Liver (tissue), 9 donors: ENCODE data around the gene DIPK1C. TPM values are rescaled to one million over a fixed set of nuclear protein-coding genes. Genes with fewer than 3 reads are reported as not detected.

Experiments
- DNase-seq: peaks from one replicate; pipeline ENCODE4 v3.0.0-alpha.2; 2017; ENCODE audit warnings: low spot score
- H3K27ac ChIP-seq, 2 donors: one replicate each; pipeline ENCODE4 v1.7.0; 2013; ENCODE audit warnings: inconsistent platforms in 2 of 2, low read length in 2 of 2, control low read depth in 1 of 2, low read depth in 1 of 2, mild to moderate bottlenecking in 1 of 2
- H3K27me3 ChIP-seq, 4 donors: one replicate each; pipeline versions ENCODE4 v1.6.1 to v1.7.0; 2013; ENCODE audit warnings: low read length in 3 of 4, inconsistent platforms in 1 of 4, mild to moderate bottlenecking in 1 of 4, moderate library complexity in 1 of 4; ENCODE audit not compliant: control insufficient read depth in 4 of 4, insufficient read depth in 4 of 4
- H3K36me3 ChIP-seq, 4 donors: one replicate each; pipeline versions ENCODE4 v1.6.1 to v1.7.0; 2013; ENCODE audit warnings: low read length in 3 of 4, mild to moderate bottlenecking in 3 of 4, low read depth in 1 of 4, moderate library complexity in 1 of 4; ENCODE audit not compliant: control insufficient read depth in 4 of 4, insufficient read depth in 3 of 4
- H3K4me1 ChIP-seq, 4 donors: one replicate each; pipeline versions ENCODE4 v1.6.1 to v1.7.0; 2013; ENCODE audit warnings: low read length in 3 of 4, mild to moderate bottlenecking in 3 of 4, moderate library complexity in 1 of 4; ENCODE audit not compliant: control insufficient read depth in 4 of 4, insufficient read depth in 4 of 4
- H3K4me3 ChIP-seq, 3 donors: one replicate each; pipeline versions ENCODE4 v1.6.1 to v1.7.0; 2013; ENCODE audit warnings: low read length in 3 of 3, control low read depth in 1 of 3, low read depth in 1 of 3, mild to moderate bottlenecking in 1 of 3
- H3K9ac ChIP-seq, 2 donors: one replicate each; pipeline ENCODE4 v1.7.0; 2013; ENCODE audit warnings: low read length in 2 of 2, mild to moderate bottlenecking in 2 of 2, moderate library complexity in 2 of 2, control low read depth in 1 of 2, low read depth in 1 of 2
- H3K9me3 ChIP-seq, 4 donors: one replicate each; pipeline versions ENCODE4 v1.6.1 to v1.7.0; 2013; ENCODE audit warnings: low read length in 3 of 4; ENCODE audit not compliant: control insufficient read depth in 4 of 4
- ATF3 ChIP-seq: IDR thresholded peaks from 2 replicates; pipeline ENCODE4 v1.6.1; 2016; ENCODE audit warnings: antibody characterized with exemption
- CTCF ChIP-seq: fragments of 150-350 bp; IDR thresholded peaks from 2 replicates; pipeline ENCODE4 v1.5.1; 2017; ENCODE audit warnings: improper control_type of control experiment, low read depth, low read length; ENCODE audit not compliant: missing input control
- EGR1 ChIP-seq, 2 donors: IDR thresholded peaks; 2 replicates each; pipeline ENCODE4 v1.6.1; 2016 to 2018; ENCODE audit warnings: antibody characterized with exemption in 2 of 2, low read depth in 2 of 2
- FOXA1 ChIP-seq: IDR thresholded peaks from 2 replicates; pipeline ENCODE4 v1.6.1; 2016; ENCODE audit warnings: antibody characterized with exemption
- FOXA2 ChIP-seq: IDR thresholded peaks from 2 replicates; pipeline ENCODE4 v1.6.1; 2016; ENCODE audit warnings: antibody characterized with exemption
- GABPA ChIP-seq, 2 donors: IDR thresholded peaks in 1 of 2; conservative IDR thresholded peaks in 1 of 2; 2 replicates each; pipeline ENCODE4 v1.6.1; 2016; ENCODE audit warnings: antibody characterized with exemption in 2 of 2, mild to moderate bottlenecking in 1 of 2, moderate library complexity in 1 of 2
- HNF4A ChIP-seq, 2 donors: conservative IDR thresholded peaks; 2 replicates each; pipeline ENCODE4 v1.6.1; 2016; ENCODE audit warnings: antibody characterized with exemption in 2 of 2, mild to moderate bottlenecking in 2 of 2
- HNF4G ChIP-seq: IDR thresholded peaks from 2 replicates; pipeline ENCODE4 v1.6.1; 2016; ENCODE audit warnings: antibody characterized with exemption
- JUND ChIP-seq, 2 donors: IDR thresholded peaks; 2 replicates each; pipeline ENCODE4 v1.6.1; 2016; ENCODE audit warnings: antibody characterized with exemption in 2 of 2
- MAX ChIP-seq: IDR thresholded peaks from 2 replicates; pipeline ENCODE4 v1.6.1; 2016; ENCODE audit warnings: antibody characterized with exemption
- NR2F2 ChIP-seq: IDR thresholded peaks from 2 replicates; pipeline ENCODE4 v1.6.1; 2016; ENCODE audit warnings: antibody characterized with exemption
- RAD21 ChIP-seq, 2 donors: IDR thresholded peaks; 2 replicates each; pipeline ENCODE4 v1.6.1; 2016; ENCODE audit warnings: antibody characterized with exemption in 2 of 2, mild to moderate bottlenecking in 2 of 2
- REST ChIP-seq: IDR thresholded peaks from 2 replicates; pipeline ENCODE4 v1.6.1; 2016; ENCODE audit warnings: antibody characterized with exemption, mild to moderate bottlenecking
- RXRA ChIP-seq, 2 donors: IDR thresholded peaks; 2 replicates each; pipeline ENCODE4 v1.6.1; 2017 to 2018; ENCODE audit warnings: antibody characterized with exemption in 2 of 2, mild to moderate bottlenecking in 1 of 2
- SP1 ChIP-seq: IDR thresholded peaks from 2 replicates; pipeline ENCODE4 v1.6.1; 2018; ENCODE audit warnings: antibody characterized with exemption, mild to moderate bottlenecking
- TAF1 ChIP-seq: conservative IDR thresholded peaks from 2 replicates; pipeline ENCODE4 v1.6.1; 2016; ENCODE audit warnings: antibody characterized with exemption, mild to moderate bottlenecking
- YY1 ChIP-seq: IDR thresholded peaks from 2 replicates; pipeline ENCODE4 v1.6.1; 2016; ENCODE audit warnings: antibody characterized with exemption, mild to moderate bottlenecking
- WGBS: extraction: QIAGEN DNeasy Blood & Tissue Kit; methylation state at CpG from one replicate; pipeline ENCODE4 v1.1.7; 2013; 5-methylcytosine and 5-hydroxymethylcytosine counted together
- polyA plus RNA-seq, 2 donors: library from polyadenylated mRNA; stranded (reverse) in 1 of 2; unstranded in 1 of 2; fragments of 200-250 nt in 1 of 2; fragments of >200 nt in 1 of 2; fragmentation: Nextera tagmentation in 1 of 2; extraction: Ambion mirVana in 1 of 2; gene quantifications; one replicate each; pipeline versions ENCODE4 v1.2.1 to v1.2.3, GENCODE V29; 2013 to 2015
- total RNA-seq, 2 donors: library from RNA; depleted of rRNA; stranded (reverse); fragments of >200 nt; gene quantifications; one replicate each; pipeline ENCODE4 v1.2.3, GENCODE V29; 2014
- donor health status: healthy.
- donor health status: healthy.
- donor health status: healthy.
- donor health status: healthy.
- donor health status: healthy.

DIPK1C gene
- total and polyA plus RNA-seq, 4 donors = 0.06 to 0.19 (median 0.08) TPM; not detected in 1

- peak overlapping the region; percentile 96 to 97 for H3K27ac ChIP-seq
- no peaks in the 10 kb centered on the region for H3K27me3 ChIP-seq
- no peak for TF ChIP-seq NR2F2
- peak; percentile 14 for TF ChIP-seq CTCF
- TF ChIP-seq TAF1 = peak; percentile 34
- peak; percentile 21 for TF ChIP-seq REST
- 2% methylated on average over 48 of the region's 48 CpGs for WGBS
- no peaks in the 10 kb centered on the region for H3K9me3 ChIP-seq
- H3K4me1 ChIP-seq = peaks cover 5 to 43% (median 32%) of the 10 kb centered on the region in 4 donors
- H3K36me3 ChIP-seq = peaks cover 0 to 3% (median 0%) of the 10 kb centered on the region in 4 donors
- peak; percentile 49 for DNase-seq
- peak overlapping the region; percentile 82 to 86 (median 85) for H3K4me3 ChIP-seq
- H3K9ac ChIP-seq = peak overlapping the region; percentile 79 to 95
Observed at GRCh38 chr18:74496508-74497323, 39.6 kb upstream of the DIPK1C start.

- H3K4me3 ChIP-seq = peak within 1 kb of the TSS; percentile 82 to 94 (median 85)
- no peaks in the 10 kb centered on the region for H3K36me3 ChIP-seq
- H3K9me3 ChIP-seq = no peaks in the 10 kb centered on the region
- H3K27me3 ChIP-seq = no peaks in the 10 kb centered on the region
- peaks cover 5 to 36% (median 26%) of the 10 kb centered on the region in 4 donors for H3K4me1 ChIP-seq
- 1% methylated on average over 71 of the region's 71 CpGs for WGBS
- DNase-seq = peak; percentile 99
- peak within 1 kb of the TSS; percentile 96 to 97 for H3K27ac ChIP-seq
- H3K9ac ChIP-seq = peak within 1 kb of the TSS; percentile 79 to 98
- TF ChIP-seq YY1 = peak; percentile 55
- TF ChIP-seq MAX = peak; percentile 95
- peak; percentile 87 for TF ChIP-seq JUND (IDR thresholded peaks at IDR 0.05)
- no peak for TF ChIP-seq NR2F2
- peak; percentile 21 to 22 for TF ChIP-seq RAD21 (IDR thresholded peaks at IDR 0.05)
- peak; percentile 87 for TF ChIP-seq REST
- TF ChIP-seq ATF3 = peak; percentile 45
- peak; percentile 88 for TF ChIP-seq SP1
- peak; percentile 75 to 95 for TF ChIP-seq GABPA (IDR thresholded peaks at IDR 0.05 in 1 of 2, conservative IDR thresholded peaks at IDR 0.05 in 1 of 2)
- no peak for TF ChIP-seq CTCF
- peak; percentile 65 to 88 for TF ChIP-seq EGR1 (IDR thresholded peaks at IDR 0.05; ENCODE audit: low read depth in 2 of 2)
- TF ChIP-seq HNF4G = no peak
- TF ChIP-seq FOXA2 = peak; percentile 62
- no peak for TF ChIP-seq FOXA1
- TF ChIP-seq TAF1 = peak; percentile 55
- TF ChIP-seq RXRA (IDR thresholded peaks at IDR 0.05) = peak; percentile 52 to 54
- TF ChIP-seq HNF4A (conservative IDR thresholded peaks at IDR 0.05) = peak; percentile 10 to 46
Observed at GRCh38 chr18:74495581-74496507, 38.7 kb upstream of the DIPK1C start, which contains the start of gene CNDP2. TSS of gene CNDP2 (plus strand) at chr18:74496363. CDS start at chr18:74499974, 3,611 bp downstream.
